Measurements from ENCODE around the gene PHACTR1. TPM values are rescaled to one million over a fixed set of nuclear protein-coding genes. Genes with fewer than 3 reads are reported as not detected.

The PHACTR1 gene
- total and polyA plus RNA-seq, 8 donors = 0.46 to 17.4 (median 6.4) TPM; not detected in 1

- no peak overlapping the region for H3K4me3 ChIP-seq
- H3K4me1 ChIP-seq = peaks cover 0 to 7% (median under 1%) of the 10 kb centered on the region in 4 donors
- H3K27me3 ChIP-seq = no peaks in the 10 kb centered on the region
- no peak overlapping the region for H3K27ac ChIP-seq
- intact Hi-C loops (cut with DNase I; ENCODE audit: low total_unique reads) = no loop called here
- H3K9me3 ChIP-seq = no peaks in the 10 kb centered on the region
- DNase-seq = no peak
- no peak for TF ChIP-seq POLR2A (IDR thresholded peaks at IDR 0.05)
- TF ChIP-seq, protein P1, sequence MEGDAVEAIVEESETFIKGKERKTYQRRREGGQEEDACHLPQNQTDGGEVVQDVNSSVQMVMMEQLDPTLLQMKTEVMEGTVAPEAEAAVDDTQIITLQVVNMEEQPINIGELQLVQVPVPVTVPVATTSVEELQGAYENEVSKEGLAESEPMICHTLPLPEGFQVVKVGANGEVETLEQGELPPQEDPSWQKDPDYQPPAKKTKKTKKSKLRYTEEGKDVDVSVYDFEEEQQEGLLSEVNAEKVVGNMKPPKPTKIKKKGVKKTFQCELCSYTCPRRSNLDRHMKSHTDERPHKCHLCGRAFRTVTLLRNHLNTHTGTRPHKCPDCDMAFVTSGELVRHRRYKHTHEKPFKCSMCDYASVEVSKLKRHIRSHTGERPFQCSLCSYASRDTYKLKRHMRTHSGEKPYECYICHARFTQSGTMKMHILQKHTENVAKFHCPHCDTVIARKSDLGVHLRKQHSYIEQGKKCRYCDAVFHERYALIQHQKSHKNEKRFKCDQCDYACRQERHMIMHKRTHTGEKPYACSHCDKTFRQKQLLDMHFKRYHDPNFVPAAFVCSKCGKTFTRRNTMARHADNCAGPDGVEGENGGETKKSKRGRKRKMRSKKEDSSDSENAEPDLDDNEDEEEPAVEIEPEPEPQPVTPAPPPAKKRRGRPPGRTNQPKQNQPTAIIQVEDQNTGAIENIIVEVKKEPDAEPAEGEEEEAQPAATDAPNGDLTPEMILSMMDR (IDR thresholded peaks at IDR 0.05) = no peak
- TF ChIP-seq EP300 (IDR thresholded peaks at IDR 0.05) = no peak
- 54 to 71% (median 58%) methylated on average over 2 of the region's 2 CpGs for WGBS, 5 donors
- no peaks in the 10 kb centered on the region for H3K36me3 ChIP-seq
Measured at GRCh38 chr6:13101985-13102384, 385.4 kb downstream of the PHACTR1 start.

DNA sequence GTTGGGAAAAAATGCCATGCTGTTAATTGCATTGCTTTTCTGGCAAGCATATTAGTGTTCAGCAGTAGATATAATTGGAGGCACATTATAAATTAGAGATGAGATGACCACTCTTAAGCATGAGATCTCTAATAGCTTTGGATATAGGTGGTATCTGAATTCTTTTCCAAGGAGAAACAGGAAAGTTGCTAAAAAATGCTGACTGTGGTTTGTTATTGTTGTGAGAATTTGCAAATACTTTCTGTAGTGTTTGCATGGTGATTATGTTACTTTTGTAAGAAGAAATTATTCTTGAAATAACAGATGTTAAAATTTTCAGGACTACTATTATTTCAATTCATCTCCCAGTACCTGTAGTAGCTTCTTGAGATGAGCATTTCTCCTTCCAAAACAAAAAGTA is 386.6 kb downstream of the PHACTR1 start:
- DNase-seq = no peak
- H3K4me3 ChIP-seq = no peak overlapping the region
- no peak for TF ChIP-seq EP300 (IDR thresholded peaks at IDR 0.05)
- TF ChIP-seq POLR2AphosphoS5 (IDR thresholded peaks at IDR 0.05) = no peak
- TF ChIP-seq, protein P1 (IDR thresholded peaks at IDR 0.05) = no peak
- H3K27ac ChIP-seq = no peak overlapping the region
- H3K36me3 ChIP-seq = no peaks in the 10 kb centered on the region
- no peaks in the 10 kb centered on the region for H3K27me3 ChIP-seq
- intact Hi-C loops (cut with DNase I; ENCODE audit: low total_unique reads) = no loop called here
- H3K9me3 ChIP-seq = no peaks in the 10 kb centered on the region
- no peaks in the 10 kb centered on the region for H3K4me1 ChIP-seq

DNA sequence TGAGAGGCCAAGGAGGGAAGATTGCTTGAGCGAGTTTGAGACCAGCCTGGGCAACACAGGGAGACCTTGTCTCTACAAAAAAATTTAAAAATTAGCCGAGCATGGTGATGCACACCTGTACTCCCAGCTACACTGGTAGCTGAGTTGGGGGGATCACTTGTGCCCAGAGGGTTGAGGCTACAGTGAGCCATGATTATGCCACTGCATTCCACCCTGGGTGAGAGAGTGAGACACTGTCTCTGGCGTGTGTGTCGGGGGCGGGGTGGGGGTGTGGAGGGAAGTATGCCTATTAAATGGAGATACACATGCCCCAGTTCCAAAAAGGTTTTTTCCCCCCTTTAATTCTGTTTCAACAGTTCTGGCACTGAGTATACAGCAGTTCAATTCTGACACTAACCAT is 388.6 kb downstream of the PHACTR1 start:
- no peak overlapping the region for H3K27ac ChIP-seq
- no peaks in the 10 kb centered on the region for H3K27me3 ChIP-seq
- no peaks in the 10 kb centered on the region for H3K4me1 ChIP-seq
- no peak for DNase-seq
- intact Hi-C loops (cut with DNase I; ENCODE audit: low total_unique reads) = no loop called here
- H3K4me3 ChIP-seq = no peak overlapping the region
- 91 to 100% (median 95%) methylated on average over 5 of the region's 5 CpGs for WGBS, 5 donors
- no peaks in the 10 kb centered on the region for H3K36me3 ChIP-seq
- TF ChIP-seq EP300 (IDR thresholded peaks at IDR 0.05) (no peak), POLR2AphosphoS5 (IDR thresholded peaks at IDR 0.05) (no peak), POLR2A (IDR thresholded peaks at IDR 0.05) (no peak)
- TF ChIP-seq, protein P1 (IDR thresholded peaks at IDR 0.05) = no peak
- H3K9me3 ChIP-seq = no peaks in the 10 kb centered on the region

GRCh38 chr6:13112921-13113320 is 396.4 kb downstream of the PHACTR1 start:
- H3K4me3 ChIP-seq = no peak overlapping the region
- H3K27ac ChIP-seq = no peak overlapping the region
- intact Hi-C loops (cut with DNase I; ENCODE audit: low total_unique reads) = no loop called here
- peaks cover 0 to 20% (median 7%) of the 10 kb centered on the region in 4 donors for H3K4me1 ChIP-seq
- no peaks in the 10 kb centered on the region for H3K36me3 ChIP-seq
- no peak for TF ChIP-seq EP300 (IDR thresholded peaks at IDR 0.05)
- H3K9me3 ChIP-seq = peaks cover 0 to 10% (median 0%) of the 10 kb centered on the region in 4 donors
- no peak for DNase-seq
- no peaks in the 10 kb centered on the region for H3K27me3 ChIP-seq

DNA sequence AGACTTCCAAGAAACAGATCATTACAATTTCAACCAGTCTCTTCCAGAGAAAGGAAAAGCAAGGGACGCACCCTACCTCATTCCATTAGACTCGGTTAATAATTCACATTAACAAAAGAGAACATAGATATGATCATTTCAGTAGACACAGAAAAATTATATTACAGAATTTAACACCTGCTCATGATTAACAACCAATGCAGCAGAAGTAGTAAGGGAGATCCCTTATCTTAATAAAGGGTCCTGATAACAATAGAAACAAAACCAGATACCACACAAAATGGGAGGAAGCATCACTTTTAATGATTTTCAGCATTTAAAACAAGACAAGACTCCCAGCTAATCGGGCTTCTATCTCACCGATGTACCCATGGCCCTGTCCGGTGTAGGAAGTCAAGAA is 396.8 kb downstream of the PHACTR1 start:
- Histone ChIP-seq H3K4me3 (no peak overlapping the region), H3K36me3 (no peaks in the 10 kb centered on the region), H3K27ac (no peak overlapping the region), H3K27me3 (no peaks in the 10 kb centered on the region), H3K9me3 (peaks cover 0 to 10% (median 0%) of the 10 kb centered on the region in 4 donors), H3K4me1 (peaks cover 0 to 20% (median 7%) of the 10 kb centered on the region in 4 donors)
- intact Hi-C loops (cut with DNase I; ENCODE audit: low total_unique reads) = no loop called here
- no peak for DNase-seq
- WGBS, 5 donors = 64 to 84% (median 71%) methylated on average over 5 of the region's 5 CpGs
- TF ChIP-seq EP300 (IDR thresholded peaks at IDR 0.05) (no peak), POLR2AphosphoS5 (IDR thresholded peaks at IDR 0.05) (no peak), POLR2A (IDR thresholded peaks at IDR 0.05) (no peak)
- TF ChIP-seq, protein P1 (IDR thresholded peaks at IDR 0.05) = no peak

Measured in stomach (tissue), 9 donors.